OCI-LY7 (cell line): ENCODE measurements around the gene INHBE.

Experiments
- CTCF ChIP-seq: fragments of 200-600 bp; sonication (generic); conservative IDR thresholded peaks from 2 replicates; pipeline ENCODE4 v1.5.1; 2014; ENCODE audit warnings: mild to moderate bottlenecking, antibody characterized with exemption, low read length, moderate library complexity, mixed read lengths
- EZH2phosphoT487 ChIP-seq: fragments of 200-600 bp; sonication (generic); IDR thresholded peaks from 2 replicates; pipeline ENCODE4 v1.6.1; 2018; ENCODE audit warnings: low read depth, borderline replicate concordance, mild to moderate bottlenecking, mixed run types, antibody characterized with exemption, low read length, moderate library complexity, mixed read lengths

GRCh38 chr12:57444744-57445143 is 10.4 kb upstream of the INHBE start:
- TF ChIP-seq CTCF (no peak), EZH2phosphoT487 (no peak)
